Cardiac septum (tissue), 1 donor: ENCODE data around the gene ITGA11. TPM values are rescaled to one million over a fixed set of nuclear protein-coding genes. Genes with fewer than 3 reads are reported as not detected.

Experiments
- DNase-seq: peaks from one replicate; pipeline ENCODE4 v3.0.0-alpha.2; 2020; ENCODE audit warnings: low spot score
- intact Hi-C: fragments of 100-400 bp; cut with DNase I; formaldehyde crosslinking; loops from one replicate; pipeline ENCODE4 v1.14.0; 2022
- total RNA-seq: library from RNA; stranded (reverse); fragmentation: NEBNext Ultra II Directional; extraction: Animal tissue kit (Norgen Biotek cat#: 25700); gene quantifications from one replicate; pipeline ENCODE4 v1.2.1, GENCODE V29; 2021
- donor health status: DM: no; HTN: no; CAD: no.

Gene ITGA11
- total RNA-seq, 1 donor from 2014 or later: 9.3 TPM

DNA sequence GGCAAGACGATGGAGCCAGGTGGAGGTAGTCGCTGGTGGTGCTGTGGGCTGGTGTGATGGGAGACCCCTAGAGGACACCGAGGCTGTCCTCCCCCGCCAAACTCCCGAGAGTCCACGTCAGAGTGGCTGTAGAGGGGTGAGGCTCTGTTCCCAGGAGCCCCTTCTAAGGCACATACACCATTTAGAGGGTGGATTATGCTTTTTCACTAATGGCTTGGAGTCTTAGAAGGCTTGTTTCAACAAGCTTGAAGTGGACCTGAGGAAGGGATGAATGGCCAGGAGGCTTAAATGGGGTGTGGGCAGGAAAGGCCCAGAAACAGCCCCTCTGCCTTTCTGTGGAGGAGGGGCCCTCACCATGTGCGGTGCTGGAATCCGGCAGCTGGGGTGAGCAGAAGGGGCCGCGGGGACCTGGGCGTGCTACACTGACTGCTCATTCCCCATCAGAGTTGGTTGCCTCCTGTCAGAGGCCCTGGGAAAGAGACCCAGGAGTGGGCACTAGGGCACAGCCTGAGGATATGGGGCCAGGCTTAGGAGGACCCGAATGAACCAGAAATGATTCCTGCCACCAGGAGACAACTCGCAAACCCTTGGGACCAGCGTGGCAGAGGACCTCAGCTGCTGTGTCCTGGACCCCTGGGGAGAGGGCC is 88.3 kb downstream of the ITGA11 start:
- DNase-seq: no peak
- intact Hi-C loops: no loop called here

- no peak for DNase-seq
- intact Hi-C loops: no loop called here
Measured at GRCh38 chr15:68341760-68342725, 89.9 kb downstream of the ITGA11 start.

- DNase-seq: no peak
- intact Hi-C loops: no loop called here
Measured at GRCh38 chr15:68340726-68341671, 91.0 kb downstream of the ITGA11 start.

- intact Hi-C loops: no loop called here
- DNase-seq: no peak
Measured at GRCh38 chr15:68339481-68339880, 92.5 kb downstream of the ITGA11 start.

DNA sequence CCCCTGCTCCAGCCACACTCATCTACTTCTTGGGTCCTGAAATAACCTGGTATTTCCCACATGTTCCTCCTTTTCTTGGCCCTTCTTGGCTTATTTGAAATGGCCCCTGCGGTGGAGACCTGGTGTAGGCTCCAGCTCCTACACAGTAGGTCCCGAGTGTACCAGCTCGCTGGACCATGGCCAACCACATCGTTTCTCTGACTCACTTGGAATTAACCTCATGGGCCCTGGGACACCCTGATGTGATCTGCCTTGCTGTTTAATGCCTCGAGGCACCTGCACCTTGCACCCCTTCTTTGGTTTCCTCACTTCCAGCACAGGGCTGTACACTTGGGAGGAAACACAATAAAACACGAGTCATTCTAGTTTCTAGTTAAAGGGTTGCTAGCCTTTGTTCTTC is 94.1 kb downstream of the ITGA11 start:
- no peak for DNase-seq
- intact Hi-C loops: no loop called here

- no peak for DNase-seq
- intact Hi-C loops: no loop called here
Measured at GRCh38 chr15:68336516-68336915, 95.4 kb downstream of the ITGA11 start.

DNA sequence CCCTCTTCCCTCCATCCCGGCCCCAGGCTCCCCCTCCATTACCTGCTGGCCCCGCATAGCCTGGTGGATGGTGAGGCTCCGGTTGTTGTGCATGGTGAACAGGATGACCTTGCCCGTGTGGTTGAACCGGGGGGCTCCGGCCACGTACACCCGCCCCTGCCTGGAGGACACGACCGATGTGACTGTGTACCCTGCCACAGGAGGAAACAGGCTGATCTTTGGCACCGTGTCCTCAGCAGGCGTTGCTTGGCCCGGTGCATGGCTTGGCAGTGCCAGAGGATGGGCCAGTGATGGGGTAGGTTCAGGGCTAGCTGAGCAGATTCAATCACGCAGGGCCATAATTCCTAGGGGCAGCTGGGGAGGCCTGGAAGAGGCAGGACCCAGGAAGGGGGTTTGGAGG is 96.3 kb downstream of the ITGA11 start:
- DNase-seq: no peak
- intact Hi-C loops: no loop called here

DNA sequence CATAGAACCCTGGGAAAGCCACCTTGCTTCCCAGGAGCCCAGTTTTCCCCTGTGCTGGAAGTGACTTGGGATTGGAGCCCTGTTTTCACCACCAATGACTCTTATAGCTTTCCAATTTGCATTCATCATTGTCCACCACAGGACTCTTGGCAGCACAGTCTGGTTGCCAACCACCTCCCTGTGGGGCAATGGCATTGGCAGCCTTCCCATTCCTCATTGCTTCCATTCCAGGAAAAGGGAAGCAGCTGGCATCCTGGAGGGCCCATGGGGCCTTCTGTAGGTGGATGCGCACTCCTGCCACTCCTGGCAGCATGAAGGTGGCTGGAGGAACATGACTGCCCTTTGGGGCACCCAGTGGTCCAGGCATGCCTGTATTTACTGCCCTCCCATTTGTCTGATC is 96.7 kb downstream of the ITGA11 start:
- DNase-seq: no peak
- intact Hi-C loops: no loop called here

GRCh38 chr15:68334661-68335124 is 97.3 kb downstream of the ITGA11 start:
- DNase-seq: no peak
- intact Hi-C loops: no loop called here

DNA sequence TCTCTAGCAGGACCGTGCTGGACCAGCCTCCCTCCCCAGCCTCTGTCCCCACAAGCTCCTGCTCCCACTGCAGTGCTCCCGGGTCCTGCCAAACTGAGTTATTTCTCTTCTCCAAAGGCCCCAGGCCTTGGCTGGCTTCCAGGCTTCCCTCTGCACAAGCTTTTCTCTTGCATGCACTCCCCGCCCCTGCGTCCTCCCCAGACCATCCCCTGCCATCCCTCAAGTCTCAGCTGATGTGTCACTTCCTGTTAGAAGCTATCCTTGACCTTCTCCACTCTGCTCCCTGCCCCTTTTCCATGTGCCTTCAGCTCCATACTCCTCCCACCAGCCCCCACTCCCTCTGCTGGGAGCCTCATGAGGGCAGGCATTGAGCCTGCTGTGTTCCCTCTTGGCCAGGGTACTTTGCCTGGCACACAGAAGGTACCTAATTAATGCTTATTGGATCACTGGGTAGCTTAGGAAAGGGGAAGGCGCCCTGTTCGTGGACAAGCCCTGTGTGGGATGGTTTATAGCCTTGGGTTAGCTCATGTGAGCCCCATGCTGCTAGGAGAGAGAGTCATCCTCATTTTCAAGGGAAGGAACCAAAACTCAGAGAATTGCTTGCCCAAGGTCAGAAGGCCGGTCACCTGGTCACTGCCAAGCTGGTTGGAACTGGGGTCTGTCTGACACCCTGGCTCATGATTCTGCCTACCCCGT is 98.0 kb downstream of the ITGA11 start:
- intact Hi-C loops: no loop called here
- DNase-seq: no peak

DNA sequence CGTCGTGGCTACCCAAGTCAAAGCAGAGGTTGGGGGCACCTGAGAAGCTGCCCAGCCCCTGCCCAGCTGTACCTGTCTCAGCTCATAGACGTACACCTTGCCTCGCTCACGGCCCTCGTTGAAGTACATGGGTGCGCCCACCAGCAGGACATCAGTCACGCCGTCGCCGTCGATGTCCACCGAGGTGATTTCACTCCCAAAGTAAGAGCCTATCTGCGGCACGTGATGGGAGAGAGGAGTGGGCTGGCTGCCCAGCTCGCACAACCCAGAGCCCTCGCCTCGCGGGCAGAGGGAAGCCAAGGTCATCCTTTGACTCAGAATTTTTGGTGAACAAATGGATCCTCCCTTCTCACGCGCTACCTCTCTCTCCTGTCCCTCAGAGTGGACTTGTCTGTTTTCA is 99.7 kb downstream of the ITGA11 start:
- DNase-seq: no peak
- intact Hi-C loops: no loop called here

DNA sequence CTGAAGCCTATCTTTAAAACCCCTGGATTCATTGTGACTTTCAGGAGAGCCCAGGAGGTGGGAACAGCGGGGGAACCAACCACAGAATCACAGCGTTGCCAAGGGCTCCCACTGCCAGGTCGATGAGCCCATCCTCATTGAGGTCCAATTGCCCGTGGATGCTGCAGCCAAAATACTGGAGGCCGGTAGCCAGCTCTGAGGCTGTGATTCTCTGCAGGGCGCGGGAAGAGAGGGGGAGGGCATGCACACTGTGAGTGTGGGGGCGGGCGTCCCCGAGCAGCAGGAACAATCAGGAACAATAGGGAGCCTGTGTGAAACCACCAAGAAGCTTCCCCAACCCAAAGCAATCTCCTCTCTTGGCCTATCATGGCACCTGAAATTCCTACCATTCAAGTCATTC is 101.1 kb downstream of the ITGA11 start:
- no peak for DNase-seq
- intact Hi-C loops: no loop called here

DNA sequence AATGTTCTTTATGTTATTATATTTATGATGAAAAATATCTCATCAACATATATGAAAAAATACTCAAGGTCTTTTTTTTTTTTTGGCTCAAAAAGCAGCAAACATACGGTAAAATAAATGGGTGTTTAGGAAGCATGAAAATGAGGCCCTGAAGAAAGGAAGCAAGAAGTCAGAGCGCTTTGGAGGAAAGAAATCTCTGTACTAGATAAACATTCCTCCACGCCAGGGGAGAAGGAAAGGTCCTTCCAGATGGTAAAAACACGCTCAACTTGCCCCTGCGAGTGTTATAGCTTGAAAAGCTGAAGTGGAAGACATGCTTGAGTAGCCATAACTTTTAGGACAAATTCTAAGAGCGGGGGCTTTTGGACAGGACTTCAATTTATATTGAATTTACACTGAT is 101.5 kb downstream of the ITGA11 start:
- intact Hi-C loops: no loop called here
- DNase-seq: no peak

DNA sequence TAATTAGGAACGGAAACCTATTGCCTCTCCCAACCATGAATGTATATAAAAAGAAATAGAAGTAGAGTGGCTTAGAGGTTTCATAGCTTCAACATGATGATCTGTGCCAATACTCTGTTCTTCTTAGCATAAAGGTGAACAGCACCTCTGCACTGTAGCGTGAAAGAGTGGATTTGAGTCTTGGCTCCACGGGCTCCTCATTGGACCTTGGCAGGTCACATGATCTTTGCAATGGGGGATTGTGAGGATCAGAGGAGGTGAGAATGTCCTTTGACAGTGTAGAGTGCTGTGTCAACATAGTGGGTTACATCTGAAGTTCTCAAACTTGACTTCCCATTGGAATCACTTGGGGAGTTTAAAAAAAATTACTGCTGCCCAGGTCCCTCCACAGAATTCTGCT is 103.0 kb downstream of the ITGA11 start:
- intact Hi-C loops: no loop called here

GRCh38 chr15:68328443-68328842 is 103.5 kb downstream of the ITGA11 start:
- DNase-seq: no peak
- intact Hi-C loops: no loop called here

More for the DNA sequence above, 103.0 kb downstream of the ITGA11 start:
- no peak for DNase-seq

DNA sequence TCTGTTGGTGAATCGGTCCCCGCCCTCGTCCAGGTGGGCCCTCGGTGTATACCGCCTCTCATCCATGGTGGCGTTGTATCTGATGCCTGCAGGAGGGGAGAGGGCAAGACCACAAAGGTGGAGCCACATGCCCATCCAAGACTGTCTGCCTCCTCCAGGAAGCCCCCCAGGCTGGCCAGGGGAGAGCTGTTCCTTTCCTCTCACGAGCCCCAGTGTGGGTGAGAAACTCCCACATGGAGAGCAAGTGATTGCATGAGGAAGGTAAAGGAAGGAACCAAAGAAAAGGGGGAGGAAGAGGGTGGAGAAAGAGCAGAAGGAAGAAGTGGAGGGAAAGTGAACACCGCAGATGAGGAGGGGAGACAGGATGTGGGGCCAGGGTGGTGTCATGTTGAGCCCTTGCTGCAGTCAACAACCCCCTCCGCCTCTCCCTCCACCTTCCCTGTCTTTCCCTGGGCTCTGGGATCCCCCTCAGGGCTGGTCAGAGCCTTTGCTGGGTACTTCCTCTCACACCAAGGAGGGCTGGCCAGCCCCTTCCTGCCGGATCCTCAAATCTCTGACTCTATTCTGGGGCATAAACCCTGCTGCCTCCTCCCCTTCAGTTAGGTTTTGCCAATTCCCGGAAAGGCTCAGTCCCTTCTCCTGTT is 105.1 kb downstream of the ITGA11 start:
- intact Hi-C loops: no loop called here
- DNase-seq: no peak

DNA sequence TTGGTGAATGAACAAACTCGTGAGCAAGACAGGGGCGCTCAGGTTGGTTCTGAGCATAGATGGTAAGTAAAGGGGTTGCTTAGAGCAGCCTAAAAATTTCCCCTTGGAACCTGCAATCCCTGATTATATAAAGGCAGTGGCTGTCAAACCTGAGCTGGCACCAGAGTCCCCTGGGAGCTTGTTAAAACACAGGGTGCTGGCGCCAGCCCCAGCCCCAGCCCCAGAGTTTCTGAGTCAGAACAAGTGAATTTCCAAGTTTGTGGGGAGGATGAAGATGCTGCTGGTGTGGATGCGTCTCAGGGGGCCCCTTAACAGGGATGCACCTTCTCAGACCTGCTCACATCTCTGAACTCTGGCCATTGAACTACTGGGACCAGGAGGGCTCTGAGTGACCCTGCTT is 106.2 kb downstream of the ITGA11 start:
- intact Hi-C loops: no loop called here
- DNase-seq: no peak

- intact Hi-C loops: no loop called here
Measured at GRCh38 chr15:68322796-68323195, 109.2 kb downstream of the ITGA11 start.

GRCh38 chr15:68321229-68321628 is 110.7 kb downstream of the ITGA11 start:
- intact Hi-C loops: no loop called here
- DNase-seq: no peak

More at GRCh38 chr15:68322796-68323195, 109.2 kb downstream of the ITGA11 start:
- no peak for DNase-seq
